HuH-7 (cell line): Measurements from ENCODE around the gene ZNF391.
"Not testable (repeated sequence)": the region's sequence is repeated elsewhere in the genome, so short reads cannot be mapped to it uniquely, and the experiment has no call there.

Source experiments
- DNase-seq: peaks from one replicate; pipeline ENCODE4 v3.0.0; 2011; ENCODE audit warnings: low spot score

The ZNF391 gene

DNA sequence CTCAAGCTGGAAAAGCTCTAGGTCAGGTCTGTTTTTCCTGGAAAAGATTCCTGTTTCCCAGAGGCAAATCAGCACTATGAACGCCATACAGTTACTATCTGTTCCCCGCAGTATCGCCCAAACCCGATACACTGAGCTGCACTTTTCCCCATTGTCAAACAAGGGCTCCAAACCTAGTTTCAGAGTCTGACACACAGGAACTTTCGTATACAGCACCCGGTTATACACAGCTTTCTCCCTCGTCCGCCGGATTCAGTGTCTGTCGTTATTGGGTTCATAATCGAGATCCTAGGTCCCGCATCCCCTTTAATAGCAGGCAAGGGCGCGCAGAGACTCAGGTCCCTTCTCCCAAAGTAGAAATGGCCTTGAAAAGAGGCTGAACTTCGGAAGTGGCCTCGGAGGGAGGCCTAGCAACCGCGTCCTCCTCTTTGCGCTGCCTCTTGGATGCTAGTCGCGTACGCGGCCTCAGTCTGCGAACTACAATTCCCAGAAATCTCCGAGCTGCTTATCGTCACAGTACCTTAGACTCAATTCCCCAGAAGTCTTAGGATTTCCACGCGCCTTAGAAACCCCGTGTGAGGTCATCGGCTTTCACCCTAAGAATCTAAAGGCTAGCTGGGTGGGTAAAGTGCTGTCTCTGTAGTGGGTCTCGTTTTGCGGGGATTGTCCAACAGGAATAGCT, 34.2 kb downstream of the ZNF391 start:
- DNase-seq = no peak

DNA sequence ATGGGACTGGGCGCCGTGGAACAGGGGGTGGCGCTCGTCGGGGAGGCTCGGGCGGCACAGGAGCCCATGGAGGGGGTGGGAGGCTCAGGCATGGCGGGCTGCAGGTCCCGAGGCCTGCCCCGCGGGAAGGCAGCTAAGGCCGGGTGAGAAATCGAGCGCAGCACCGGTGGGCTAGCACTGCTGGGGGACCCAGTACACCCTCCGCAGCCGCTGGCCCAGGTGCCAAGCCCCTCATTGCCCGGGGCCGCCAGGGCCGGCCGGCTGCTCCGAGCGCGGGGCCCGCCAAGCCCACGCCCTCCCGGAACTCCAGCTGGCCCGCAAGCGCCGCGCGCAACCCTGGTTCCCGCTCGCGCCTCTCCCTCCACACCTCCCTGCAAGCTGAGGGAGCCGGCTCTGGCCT, 36.3 kb downstream of the ZNF391 start:
- not testable (repeated sequence) for DNase-seq

DNA sequence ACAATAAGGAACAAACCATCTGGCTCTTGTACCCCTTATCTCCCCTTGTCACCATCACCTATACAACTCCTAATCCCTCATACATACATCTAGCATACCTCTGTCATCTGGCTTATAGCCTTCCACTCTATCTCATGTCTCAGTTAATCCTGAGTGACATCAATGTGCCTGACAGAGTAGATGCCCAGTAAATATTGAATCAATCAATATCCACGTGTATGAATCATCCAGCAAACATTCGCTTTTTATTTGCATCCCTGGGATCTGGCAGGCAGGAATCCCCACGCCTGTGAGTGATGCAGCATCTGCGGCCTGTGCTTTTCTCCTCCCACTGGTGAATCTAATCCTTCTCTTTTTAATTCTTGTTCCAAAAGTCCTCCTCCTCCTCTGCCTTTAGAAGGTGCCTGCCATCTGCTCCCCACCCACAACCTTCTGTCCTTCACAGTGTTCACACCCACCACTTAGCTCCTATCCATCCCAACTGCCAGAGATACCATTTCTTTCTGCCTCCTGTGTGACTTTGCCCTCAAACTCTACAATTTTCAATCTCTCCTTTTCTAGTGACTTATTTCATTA, 37.6 kb downstream of the ZNF391 start:
- DNase-seq = no peak

DNA sequence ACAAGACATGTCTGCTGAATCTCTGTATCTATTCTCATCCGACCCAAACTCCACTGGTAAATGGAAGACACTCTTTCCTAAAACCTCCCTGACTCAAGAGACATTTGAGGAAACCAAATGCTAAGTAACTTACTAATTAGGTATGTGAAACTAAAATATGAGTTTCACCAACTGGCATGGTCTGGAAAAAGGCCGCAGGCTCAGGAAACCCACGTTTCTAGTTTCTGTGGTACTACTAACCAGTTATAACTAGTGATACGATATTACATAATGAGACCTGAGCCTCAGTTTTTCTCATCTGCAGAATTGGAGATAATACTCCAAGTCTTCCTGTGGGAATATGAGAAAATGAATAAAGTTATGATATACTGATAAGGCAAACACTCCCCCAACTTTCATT, 39.9 kb downstream of the ZNF391 start:
- DNase-seq = no peak

DNA sequence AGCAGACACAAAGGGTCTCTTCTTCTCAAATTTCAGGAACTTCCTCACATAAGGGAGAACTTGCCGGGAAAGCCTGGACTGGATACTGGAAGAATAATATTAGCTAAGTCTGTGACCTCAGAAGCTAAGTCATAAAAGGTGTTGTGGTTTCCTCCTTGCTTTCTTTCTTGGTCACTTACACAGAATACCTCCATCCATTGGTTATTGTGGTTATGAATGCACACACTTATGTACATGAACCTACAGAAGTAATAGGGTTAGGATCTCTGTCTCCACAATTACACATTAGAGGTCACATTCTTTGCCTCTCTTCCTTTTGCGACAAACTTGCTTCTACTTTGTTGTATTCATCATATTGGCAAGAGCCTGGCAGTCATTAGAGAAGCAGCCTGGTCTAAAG, 40.4 kb downstream of the ZNF391 start:
- no peak for DNase-seq

DNA sequence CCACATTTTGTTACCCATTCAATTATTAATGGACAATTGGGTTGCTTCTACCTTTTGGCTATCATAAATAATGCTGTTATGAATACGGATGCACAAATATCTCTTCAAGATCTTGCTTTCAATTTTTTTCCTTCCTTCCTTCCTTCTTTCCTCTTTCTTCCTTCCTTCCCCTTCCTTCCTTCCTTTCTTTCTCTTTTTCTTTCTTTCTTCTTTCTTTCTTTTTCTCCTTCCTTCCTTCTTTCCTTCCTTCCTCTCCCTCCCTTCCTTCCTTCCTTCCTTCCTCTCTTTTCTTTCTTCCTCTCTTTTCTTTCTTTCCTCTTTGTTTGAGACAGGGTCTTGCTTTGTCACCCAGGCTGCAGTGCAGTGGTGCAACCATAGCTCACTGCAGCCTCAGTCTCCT, 45.2 kb downstream of the ZNF391 start:
- no peak for DNase-seq

DNA sequence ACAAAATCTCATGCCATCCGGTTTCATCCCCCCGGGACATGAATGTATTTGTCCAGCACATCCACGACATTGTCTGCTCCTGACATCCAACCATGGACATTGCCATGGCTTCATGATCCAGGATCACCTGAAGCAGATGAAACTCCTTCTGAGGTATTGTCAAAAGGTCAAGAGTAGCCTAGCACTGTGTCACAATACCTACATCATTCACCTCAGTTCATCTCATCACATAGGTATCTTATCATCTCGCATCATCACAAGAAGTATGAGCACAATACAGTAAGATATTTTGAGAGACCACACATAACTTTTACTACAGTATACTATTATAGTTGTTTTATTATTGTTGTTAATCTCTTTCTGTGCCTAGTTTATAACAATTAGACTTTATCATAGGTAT, 50.8 kb downstream of the ZNF391 start:
- DNase-seq = no peak

DNA sequence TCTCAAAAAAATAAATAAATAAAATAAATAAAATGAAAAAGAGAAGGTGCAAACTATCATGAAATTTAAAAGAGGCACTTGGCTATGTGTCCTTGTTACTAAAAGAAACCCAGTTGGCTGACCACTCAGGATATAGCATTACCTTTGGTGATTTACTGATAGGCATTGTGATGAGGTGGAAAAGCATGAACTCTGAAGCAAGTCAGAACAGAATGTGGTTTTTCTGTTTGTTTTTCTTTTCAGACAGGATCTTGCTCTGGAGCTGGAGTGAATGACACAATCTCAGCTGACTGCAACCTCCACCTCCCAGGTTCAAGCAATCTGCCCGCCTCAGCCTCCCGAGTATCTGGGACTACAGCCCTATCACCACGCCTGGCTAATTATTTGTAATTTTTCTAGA, 52.4 kb downstream of the ZNF391 start:
- DNase-seq = no peak

DNA sequence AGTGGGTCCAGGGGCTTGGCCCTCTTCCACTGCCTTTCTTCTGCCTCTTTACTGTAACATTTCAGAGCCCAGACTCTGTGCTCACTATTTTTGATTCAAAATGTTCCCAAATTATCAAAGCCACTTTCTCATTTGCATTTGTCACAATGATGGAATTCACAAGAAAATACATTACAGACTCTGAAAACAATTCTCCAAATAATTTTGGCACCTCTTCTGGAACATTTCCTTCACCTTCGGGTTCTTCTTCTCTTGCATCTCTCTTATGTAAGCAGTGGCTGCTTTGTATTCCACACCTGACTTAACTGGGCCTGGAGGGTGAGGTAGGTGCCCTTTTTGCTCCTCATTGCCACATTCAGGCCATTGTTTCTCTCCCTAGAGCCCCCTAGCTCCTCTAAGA, 54.4 kb downstream of the ZNF391 start:
- DNase-seq = no peak

DNA sequence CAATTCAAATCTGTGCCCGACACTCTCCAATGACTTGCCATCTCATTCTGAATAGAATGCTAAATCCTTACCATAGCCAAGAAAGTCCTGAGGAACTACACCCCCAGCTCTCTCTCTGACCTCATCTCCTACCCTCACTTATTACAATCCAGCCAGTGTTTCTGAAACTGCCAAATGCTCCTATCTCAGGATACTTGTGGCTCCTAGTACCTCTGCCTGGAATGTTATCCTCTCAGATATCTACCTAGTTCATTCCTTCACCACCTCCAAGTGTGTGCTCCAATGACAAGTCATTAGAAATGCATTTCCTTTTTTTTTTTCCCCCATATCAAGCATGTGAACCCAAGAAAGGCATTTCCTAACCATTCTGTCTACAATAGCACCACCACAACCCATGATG, 59.9 kb downstream of the ZNF391 start:
- DNase-seq = no peak

DNA sequence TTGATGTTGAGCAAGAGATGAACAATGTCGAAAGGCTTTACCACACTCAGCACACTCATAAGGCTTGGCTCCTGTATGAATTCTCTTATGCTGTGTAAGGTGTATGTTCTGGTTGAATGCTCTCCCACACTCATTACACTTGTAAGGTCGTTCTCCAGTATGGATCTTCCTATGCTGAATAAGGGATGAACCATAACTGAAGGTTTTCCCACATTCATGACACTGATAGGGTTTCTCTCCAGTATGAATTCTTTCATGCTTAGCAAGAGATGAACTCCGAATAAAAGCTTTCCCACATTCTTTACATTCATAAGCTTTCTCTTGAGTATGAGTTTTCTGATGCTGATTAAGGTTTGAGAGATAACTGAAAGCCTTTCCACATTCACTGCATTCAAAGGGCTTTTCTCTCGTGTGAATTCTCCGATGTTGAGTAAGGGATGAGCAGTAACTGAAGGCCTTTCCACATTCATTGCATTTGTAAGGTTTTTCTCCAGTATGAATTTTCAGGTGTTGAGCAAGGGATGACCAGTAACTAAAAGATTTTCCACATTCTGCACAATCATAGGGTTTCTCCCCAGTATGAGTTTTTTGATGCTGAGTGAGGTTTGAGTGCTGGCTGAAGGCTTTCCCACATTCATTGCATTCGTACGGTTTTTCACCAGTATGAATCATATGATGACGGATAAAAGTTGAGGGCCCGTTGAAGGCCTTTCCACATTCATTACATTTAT, 63.3 kb downstream of the ZNF391 start:
- no peak for DNase-seq

DNA sequence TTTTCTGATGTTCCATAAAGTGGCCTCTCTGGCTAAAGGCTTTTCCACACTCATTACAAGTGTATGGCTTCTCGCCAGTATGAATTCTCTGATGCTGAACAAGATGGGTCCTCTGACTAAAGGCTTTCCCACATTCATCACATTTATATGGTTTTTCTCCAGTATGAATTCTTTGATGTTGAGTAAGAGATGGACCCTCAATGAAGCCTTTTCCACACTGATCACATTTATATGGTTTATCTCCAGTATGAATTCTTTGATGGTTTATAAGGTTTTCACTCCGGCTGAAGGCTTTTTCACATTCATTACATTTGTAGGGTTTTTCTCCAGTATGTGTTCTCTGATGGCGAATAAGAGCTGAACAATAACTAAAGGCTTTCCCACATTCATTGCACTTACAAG, 63.9 kb downstream of the ZNF391 start:
- no peak for DNase-seq
